Raji (cell line): ENCODE data around the gene ALPG.

Source experiments
- POLR2A ChIP-seq: IDR thresholded peaks from 2 replicates; pipeline ENCODE4 v1.6.1; 2011; ENCODE audit warnings: low read depth, low read length, control low read depth; ENCODE audit not compliant: insufficient read depth

The ALPG gene

GRCh38 chr2:232416521-232417470, 10.2 kb downstream of the ALPG start:
- TF ChIP-seq POLR2A, result no peak

GRCh38 chr2:232417489-232417888, 10.8 kb downstream of the ALPG start:
- no peak for TF ChIP-seq POLR2A

GRCh38 chr2:232418056-232418455, 11.4 kb downstream of the ALPG start:
- no peak for TF ChIP-seq POLR2A

- no peak for TF ChIP-seq POLR2A
Measured at GRCh38 chr2:232418466-232419244, 12.0 kb downstream of the ALPG start.

- no peak for TF ChIP-seq POLR2A
Measured at GRCh38 chr2:232419245-232420072, 12.8 kb downstream of the ALPG start.

GRCh38 chr2:232420073-232420454, 13.4 kb downstream of the ALPG start:
- TF ChIP-seq POLR2A, result no peak

GRCh38 chr2:232420463-232421188, 14.0 kb downstream of the ALPG start:
- no peak for TF ChIP-seq POLR2A

GRCh38 chr2:232421189-232421785, 14.6 kb downstream of the ALPG start:
- TF ChIP-seq POLR2A, result no peak

- no peak for TF ChIP-seq POLR2A
Measured at GRCh38 chr2:232422051-232422450, 15.4 kb downstream of the ALPG start.

GRCh38 chr2:232431705-232432590, 25.3 kb downstream of the ALPG start:
- no peak for TF ChIP-seq POLR2A

GRCh38 chr2:232432598-232433184, 26.0 kb downstream of the ALPG start:
- TF ChIP-seq POLR2A, result no peak

GRCh38 chr2:232434091-232434490, 27.4 kb downstream of the ALPG start:
- no peak for TF ChIP-seq POLR2A

- TF ChIP-seq POLR2A, result no peak
Measured at GRCh38 chr2:232434563-232435374, 28.1 kb downstream of the ALPG start.

- no peak for TF ChIP-seq POLR2A
Measured at GRCh38 chr2:232435375-232435648, 28.7 kb downstream of the ALPG start.
